ENCODE measurements around the gene WDFY3.
"Not testable (repeated sequence)": the region's sequence is repeated elsewhere in the genome, so short reads cannot be mapped to it uniquely, and the experiment has no call there.

WDFY3 gene

GRCh38 chr4:84684361-84684760, 282.1 kb downstream of the WDFY3 start:
- H3K27ac ChIP-seq: no peak overlapping the region
- no peak for TF ChIP-seq ZFX (IDR thresholded peaks at IDR 0.05)
- no peak for TF ChIP-seq CTCF (conservative IDR thresholded peaks at IDR 0.05)

- no peak overlapping the region for H3K27ac ChIP-seq
Observed at GRCh38 chr4:84683064-84683850, 283.2 kb downstream of the WDFY3 start.

GRCh38 chr4:84682661-84683060, 283.8 kb downstream of the WDFY3 start:
- H3K27ac ChIP-seq: not testable (repeated sequence)

More at GRCh38 chr4:84683064-84683850, 283.2 kb downstream of the WDFY3 start:
- TF ChIP-seq ZFX (IDR thresholded peaks at IDR 0.05) (no peak), CTCF (conservative IDR thresholded peaks at IDR 0.05) (no peak)

- TF ChIP-seq ZFX (IDR thresholded peaks at IDR 0.05) (no peak), CTCF (conservative IDR thresholded peaks at IDR 0.05) (no peak)
- no peak overlapping the region for H3K27ac ChIP-seq
Observed at GRCh38 chr4:84681486-84682274, 284.8 kb downstream of the WDFY3 start.

- no peak overlapping the region for H3K27ac ChIP-seq
- TF ChIP-seq CTCF (conservative IDR thresholded peaks at IDR 0.05): no peak
- no peak for TF ChIP-seq ZFX (IDR thresholded peaks at IDR 0.05)
Observed at GRCh38 chr4:84680956-84681355, 285.5 kb downstream of the WDFY3 start.

GRCh38 chr4:84678976-84679744, 287.3 kb downstream of the WDFY3 start:
- TF ChIP-seq ZFX (IDR thresholded peaks at IDR 0.05): no peak
- TF ChIP-seq CTCF (conservative IDR thresholded peaks at IDR 0.05): no peak
- H3K27ac ChIP-seq: no peak overlapping the region

- TF ChIP-seq ZFX (IDR thresholded peaks at IDR 0.05) (no peak), CTCF (conservative IDR thresholded peaks at IDR 0.05) (no peak)
Observed at GRCh38 chr4:84677995-84678394, 288.5 kb downstream of the WDFY3 start.

More at GRCh38 chr4:84677995-84678394, 288.5 kb downstream of the WDFY3 start:
- no peak overlapping the region for H3K27ac ChIP-seq

Data from C4-2B (cell line).